Panc1 (cell line): ENCODE measurements around the gene EMSY. TPM values are rescaled to one million over a fixed set of nuclear protein-coding genes. Genes with fewer than 3 reads are reported as not detected.
"Not testable (repeated sequence)": the region's sequence is repeated elsewhere in the genome, so short reads cannot be mapped to it uniquely, and the experiment has no call there.

Experiments
- ATAC-seq: fragments of 200-7000 bp; cut with Tn5 transposase; 2 replicates; pipeline ENCODE4 v1.9.1; 2020; ENCODE audit warnings: mild to moderate bottlenecking, moderate library complexity
- BruUV-seq: library from RNA; stranded (reverse); fragments of 400-500 nt; replicated peaks from 2 replicates; lab custom pipeline; 2021; lab: Mats Ljungman, UMichigan
- CTCF ChIA-PET: fragments of 300-600 bp; sonication (Branson Sonifier 250); formaldehyde crosslinking; loops from one replicate; lab custom pipeline; 2022; ENCODE audit warnings: antibody characterized with exemption; lab: Charles Lee
- POLR2A ChIA-PET: fragments of 300-600 bp; sonication (Branson Sonifier 250); formaldehyde crosslinking; loops from one replicate; lab custom pipeline; 2022; ENCODE audit warnings: antibody characterized with exemption; lab: Charles Lee
- DNase-seq: peaks from one replicate; pipeline ENCODE4 v3.0.0-alpha.2; 2010; ENCODE audit warnings: low read depth, low spot score
- H3K27ac ChIP-seq: 2 replicates; pipeline ENCODE4 v1.5.1; 2011; ENCODE audit warnings: mild to moderate bottlenecking, low read length, inconsistent platforms
- H3K27me3 ChIP-seq: fragments of 200-500 bp; sonication (Bioruptor generic); 2 replicates; pipeline ENCODE4 v1.6.0; 2014; ENCODE audit warnings: low read length, inconsistent platforms; ENCODE audit not compliant: control insufficient read depth, insufficient read depth
- H3K36me3 ChIP-seq: fragments of 200-500 bp; sonication (Bioruptor generic); 2 replicates; pipeline ENCODE4 v1.5.1; 2014; ENCODE audit warnings: inconsistent platforms, mild to moderate bottlenecking, low read length, moderate library complexity; ENCODE audit not compliant: control insufficient read depth, insufficient read depth
- H3K4me1 ChIP-seq: 2 replicates; pipeline ENCODE4 v1.5.1; 2011; ENCODE audit warnings: inconsistent platforms, mild to moderate bottlenecking, low read length, moderate library complexity; ENCODE audit not compliant: control insufficient read depth, insufficient read depth
- H3K4me3 ChIP-seq, 2 experiments: 2 replicates each; pipeline ENCODE4 v1.5.1; 2011 to 2012; ENCODE audit warnings: low read depth in 2 of 2, low read length in 2 of 2, mild to moderate bottlenecking in 2 of 2, inconsistent platforms in 1 of 2, moderate library complexity in 1 of 2
- H3K9me3 ChIP-seq: fragments of 200-500 bp; sonication (Bioruptor generic); 2 replicates; pipeline ENCODE4 v1.5.1; 2014; ENCODE audit warnings: low read depth, mild to moderate bottlenecking, inconsistent platforms, low read length, moderate library complexity; ENCODE audit not compliant: control insufficient read depth, insufficient read depth
- CTCF ChIP-seq: fragments of 450-650 bp; IDR thresholded peaks from 2 replicates; pipeline ENCODE4 v1.5.1; 2017; ENCODE audit warnings: mild to moderate bottlenecking
- POLR2AphosphoS5 ChIP-seq: IDR thresholded peaks from 2 replicates; pipeline ENCODE4 v1.6.1; 2012; ENCODE audit warnings: mild to moderate bottlenecking, low read depth, low read length, moderate library complexity
- REST ChIP-seq, 2 experiments: IDR thresholded peaks; 2 replicates each; pipeline ENCODE4 v1.6.1; 2011 to 2012; ENCODE audit warnings: low read depth in 2 of 2, control low read depth in 1 of 2, low read length in 1 of 2, mild to moderate bottlenecking in 1 of 2, moderate library complexity in 1 of 2; ENCODE audit not compliant: insufficient read depth in 1 of 2
- SIN3A ChIP-seq: IDR thresholded peaks from 2 replicates; pipeline ENCODE4 v1.6.1; 2012; ENCODE audit warnings: low read depth, mild to moderate bottlenecking, low read length, moderate library complexity, borderline replicate concordance; ENCODE audit not compliant: insufficient read depth
- TCF7L2 ChIP-seq: IDR thresholded peaks from 2 replicates; pipeline ENCODE4 v1.6.1; 2011; ENCODE audit warnings: mild to moderate bottlenecking, low read depth, low read length, inconsistent platforms
- in situ Hi-C: cut with HindIII; loops from 2 replicates; pipeline ENCODE4 v1.10.0; 2016; ENCODE audit warnings: low sequenced_read_pairs, low pct_unique_long_range_greater_than_20kb
- intact Hi-C: fragments of 100-400 bp; cut with micrococcal nuclease; formaldehyde crosslinking; loops from one replicate; pipeline ENCODE4 v1.10.0; 2022; ENCODE audit not compliant: unreplicated experiment
- total RNA-seq: library from RNA; stranded (reverse); gene quantifications from one replicate; pipeline ENCODE4 v1.2.1, GENCODE V29; 2021; ENCODE audit not compliant: unreplicated experiment

EMSY gene
- total RNA-seq, 1 experiment from 2014 or later = 26.4 TPM

- CTCF ChIA-PET = no interaction called here
These were observed 43.9 kb upstream of the EMSY start for GRCh38 chr11:76400967-76401366.

DNA sequence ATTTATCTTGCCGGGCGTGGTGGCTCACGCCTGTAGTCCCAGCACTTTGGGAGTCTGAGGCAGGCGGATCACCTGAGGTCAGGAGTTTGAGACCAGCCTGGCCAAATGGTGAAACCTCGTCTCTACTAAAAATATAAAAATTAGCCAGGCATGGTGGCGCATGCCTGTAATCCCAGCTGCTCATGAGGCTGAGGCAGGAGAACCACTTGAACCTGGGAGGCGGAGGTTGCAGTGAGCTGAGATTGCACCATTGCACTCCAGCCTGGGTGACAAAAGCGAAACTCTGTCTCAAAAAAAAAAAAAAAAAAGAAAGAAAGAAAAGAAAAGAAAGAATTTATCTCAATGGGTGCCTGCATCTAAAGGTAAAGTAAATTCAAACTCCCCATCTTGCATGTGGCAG lies 43.3 kb upstream of the EMSY start:
- intact Hi-C loops, CTCF ChIA-PET, DNase-seq, H3K27ac ChIP-seq, H3K9me3 ChIP-seq, H3K4me1 ChIP-seq, H3K27me3 ChIP-seq, BruUV-seq, H3K4me3 ChIP-seq, in situ Hi-C loops, H3K36me3 ChIP-seq, ATAC-seq: not testable (repeated sequence)
- POLR2A ChIA-PET = interaction anchor here (0.7 kb wide), 2 partner anchors 11 to 170 kb away, joined by 9 to 10 read pairs; no protein-coding TSS in a partner anchor

More at GRCh38 chr11:76400967-76401366, 43.9 kb upstream of the EMSY start:
- Histone ChIP-seq H3K4me3 (no peak overlapping the region), H3K27me3 (no peaks in the 10 kb centered on the region), H3K36me3 (no peaks in the 10 kb centered on the region), H3K4me1 (no peaks in the 10 kb centered on the region), H3K27ac (no peak overlapping the region), H3K9me3 (no peaks in the 10 kb centered on the region)
- no TSS peak for BruUV-seq
- TF ChIP-seq REST (IDR thresholded peaks at IDR 0.05; ENCODE audit: insufficient read depth in 1 of 2, low read depth in 2 of 2, low read length in 1 of 2) = no peak
- no peak for TF ChIP-seq CTCF
- TF ChIP-seq TCF7L2 = no peak
- TF ChIP-seq POLR2AphosphoS5 = no peak
- no peak for TF ChIP-seq SIN3A
- DNase-seq (no peak), ATAC-seq (no peak)
- in situ Hi-C loops = no loop called here
- intact Hi-C loops = no loop called here
- POLR2A ChIA-PET = interaction anchor here (0.7 kb wide), 2 partner anchors 12 to 171 kb away, joined by 9 to 10 read pairs; no protein-coding TSS in a partner anchor

DNA sequence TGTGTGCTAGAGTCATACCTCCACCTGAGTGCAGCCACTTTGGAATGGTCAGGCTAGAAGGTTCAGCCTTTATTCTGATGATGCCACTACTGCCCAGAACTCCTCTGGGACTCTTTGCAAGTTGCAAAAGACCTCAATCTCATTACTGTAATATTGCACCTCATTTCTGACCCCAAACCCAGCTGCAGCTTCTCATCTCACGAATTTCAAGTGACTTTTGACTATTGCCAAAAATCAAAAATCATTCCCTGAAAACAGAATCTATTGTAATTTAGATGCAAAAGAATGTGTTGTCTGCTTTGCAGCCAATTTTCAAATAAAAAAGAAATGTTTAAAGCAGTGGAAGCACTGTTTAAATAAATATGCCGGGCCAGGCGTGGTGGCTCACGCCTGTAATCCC lies 38.5 kb upstream of the EMSY start:
- BruUV-seq = no TSS peak
- no peaks in the 10 kb centered on the region for H3K36me3 ChIP-seq
- ATAC-seq (no peak), DNase-seq (no peak)
- no peak overlapping the region for H3K4me3 ChIP-seq
- in situ Hi-C loops = no loop called here
- ChIA-PET POLR2A (no interaction called here), CTCF (interaction anchor here (0.6 kb wide), 1 partner anchor 199 kb away, joined by 3 read pairs; no protein-coding TSS in a partner anchor)
- H3K4me1 ChIP-seq = peaks cover 8% of the 10 kb centered on the region; the same call in 1 of the 2 replicates
- intact Hi-C loops = no loop called here
- H3K9me3 ChIP-seq = no peaks in the 10 kb centered on the region
- TF ChIP-seq TCF7L2 = no peak
- TF ChIP-seq REST (IDR thresholded peaks at IDR 0.05; ENCODE audit: insufficient read depth in 1 of 2, low read depth in 2 of 2, low read length in 1 of 2) = no peak
- no peak for TF ChIP-seq SIN3A
- no peak for TF ChIP-seq POLR2AphosphoS5
- no peak for TF ChIP-seq CTCF
- H3K27ac ChIP-seq = no peak overlapping the region
- H3K27me3 ChIP-seq = no peaks in the 10 kb centered on the region
